ENCODE measurements around the gene GRIN2A. TPM values are rescaled to one million over a fixed set of nuclear protein-coding genes. Genes with fewer than 3 reads are reported as not detected.

The GRIN2A gene
- total RNA-seq, 1 donor from 2014 or later = not detected

- no peak for DNase-seq (ENCODE audit: low read depth in 2 of 2)
These were observed 319.9 kb downstream of the GRIN2A start for GRCh38 chr16:9862327-9862726.

GRCh38 chr16:9860876-9861275, 321.4 kb downstream of the GRIN2A start:
- DNase-seq (ENCODE audit: low read depth in 2 of 2) = peak in 1 of 2 donors; percentile 81

GRCh38 chr16:9859701-9860327, 322.4 kb downstream of the GRIN2A start:
- peak in 1 of 2 donors; percentile 7 for DNase-seq (ENCODE audit: low read depth in 2 of 2)

- DNase-seq (ENCODE audit: low read depth in 2 of 2) = peak in 1 of 2 donors; percentile 89
These were observed 327.6 kb downstream of the GRIN2A start for GRCh38 chr16:9854675-9855074.

- no peak for DNase-seq (ENCODE audit: low read depth in 2 of 2)
These were observed 330.2 kb downstream of the GRIN2A start for GRCh38 chr16:9852003-9852402.

- DNase-seq (ENCODE audit: low read depth in 2 of 2) = no peak
These were observed 331.4 kb downstream of the GRIN2A start for GRCh38 chr16:9850817-9851216.

GRCh38 chr16:9849697-9850245, 332.5 kb downstream of the GRIN2A start:
- no peak for DNase-seq (ENCODE audit: low read depth in 2 of 2)

- DNase-seq (ENCODE audit: low read depth in 2 of 2) = peak in 1 of 2 donors; percentile 32
These were observed 335.1 kb downstream of the GRIN2A start for GRCh38 chr16:9847146-9847545.

GRCh38 chr16:9846362-9847099, 335.7 kb downstream of the GRIN2A start:
- DNase-seq (ENCODE audit: low read depth in 2 of 2) = peak in 1 of 2 donors; percentile 17

GRCh38 chr16:9845661-9846361, 336.4 kb downstream of the GRIN2A start:
- DNase-seq (ENCODE audit: low read depth in 2 of 2) = peak in 1 of 2 donors; percentile 69

- DNase-seq (ENCODE audit: low read depth in 2 of 2) = peak in 1 of 2 donors; percentile 59
These were observed 337.9 kb downstream of the GRIN2A start for GRCh38 chr16:9844361-9844760.

GRCh38 chr16:9843424-9844018, 338.7 kb downstream of the GRIN2A start:
- peak in 1 of 2 donors; percentile 7 for DNase-seq (ENCODE audit: low read depth in 2 of 2)

GRCh38 chr16:9840761-9841665, 341.2 kb downstream of the GRIN2A start:
- no peak for DNase-seq (ENCODE audit: low read depth in 2 of 2)

- peak in 1 of 2 donors; percentile 71 for DNase-seq (ENCODE audit: low read depth in 2 of 2)
These were observed 344.7 kb downstream of the GRIN2A start for GRCh38 chr16:9837481-9837880.

GRCh38 chr16:9836118-9836736, 346.0 kb downstream of the GRIN2A start:
- peak; percentile 13 to 56 for DNase-seq (ENCODE audit: low read depth in 2 of 2)

GRCh38 chr16:9827062-9827752, 355.0 kb downstream of the GRIN2A start:
- no peak for DNase-seq (ENCODE audit: low read depth in 2 of 2)

- no peak for DNase-seq (ENCODE audit: low read depth in 2 of 2)
These were observed 355.6 kb downstream of the GRIN2A start for GRCh38 chr16:9826656-9827055.

GRCh38 chr16:9824200-9825068, 357.8 kb downstream of the GRIN2A start:
- no peak for DNase-seq (ENCODE audit: low read depth in 2 of 2)

GRCh38 chr16:9823510-9823909, 358.7 kb downstream of the GRIN2A start:
- DNase-seq (ENCODE audit: low read depth in 2 of 2) = no peak
